K562 (cell line): Measurements from ENCODE around the gene TAMALIN.

Experiments used
- CREM ChIP-seq: IDR thresholded peaks from 2 replicates; pipeline ENCODE4 v1.6.1; 2014; ENCODE audit warnings: antibody characterized with exemption, low read depth
- CTCF ChIP-seq, 3 experiments: IDR thresholded peaks in 2 of 3; conservative IDR thresholded peaks in 1 of 3; 2 replicates each; pipeline ENCODE4 v1.5.1; 2011 to 2012; ENCODE audit warnings: low read length in 3 of 3, mild to moderate bottlenecking in 3 of 3, control low read depth in 2 of 3, improper control_type of control experiment in 1 of 3, inconsistent platforms in 1 of 3, low read depth in 1 of 3, mixed read lengths in 1 of 3, moderate library complexity in 1 of 3; ENCODE audit not compliant: insufficient read depth in 2 of 3
- ESRRA ChIP-seq: fragments of 450-650 bp; IDR thresholded peaks from 2 replicates; pipeline ENCODE4 v1.6.1; 2014; ENCODE audit warnings: low read depth, mild to moderate bottlenecking, moderate library complexity, borderline replicate concordance
- FOXP1 ChIP-seq: sonication (generic); formaldehyde crosslinking; IDR thresholded peaks from 2 replicates; pipeline ENCODE4 v1.8.0; 2022; ENCODE audit warnings: mild to moderate bottlenecking, missing genetic modification reagents
- MTA1 ChIP-seq: fragments of 450-650 bp; IDR thresholded peaks from 2 replicates; pipeline ENCODE4 v1.6.1; 2017; ENCODE audit warnings: borderline replicate concordance
- MXD1 ChIP-seq: fragments of 250-450 bp; sonication (Bioruptor Pico); IDR thresholded peaks from 2 replicates; pipeline ENCODE4 v1.8.0; 2021; ENCODE audit warnings: borderline replicate concordance, mild to moderate bottlenecking, moderate library complexity; ENCODE audit not compliant: poor library complexity, severe bottlenecking
- RCOR1 ChIP-seq, 2 experiments: IDR thresholded peaks; 2 replicates each; pipeline ENCODE4 v1.6.1; 2012; ENCODE audit warnings: low read depth in 2 of 2, low read length in 2 of 2, borderline replicate concordance in 1 of 2, improper control_type of control experiment in 1 of 2
- SAP30 ChIP-seq: fragments of 200-600 bp; sonication (generic); IDR thresholded peaks from 2 replicates; pipeline ENCODE4 v1.6.1; 2012; ENCODE audit warnings: borderline replicate concordance, low read depth, mild to moderate bottlenecking, moderate library complexity, low read length, control low read depth, inconsistent platforms; ENCODE audit not compliant: insufficient read depth, poor library complexity, severe bottlenecking
- TCF7L2 ChIP-seq: fragments of 150-350 bp; IDR thresholded peaks from 2 replicates; pipeline ENCODE4 v1.6.1; 2016; ENCODE audit warnings: low read depth, mild to moderate bottlenecking, low read length, moderate library complexity
- ZNF3 ChIP-seq: fragments of 250-450 bp; sonication (Bioruptor Pico); IDR thresholded peaks from 2 replicates; pipeline ENCODE4 v1.5.0; 2021; ENCODE audit warnings: mild to moderate bottlenecking, moderate library complexity
- ZNF592 ChIP-seq: fragments of 450-650 bp; IDR thresholded peaks from 2 replicates; pipeline ENCODE4 v1.6.1; 2017; ENCODE audit warnings: antibody characterized with exemption, mild to moderate bottlenecking

- TF ChIP-seq ESRRA (no peak), RCOR1 (IDR thresholded peaks at IDR 0.05; ENCODE audit: borderline replicate concordance in 1 of 2, low read depth in 2 of 2, low read length in 2 of 2) (no peak), CTCF (IDR thresholded peaks at IDR 0.05 in 2 of 3, conservative IDR thresholded peaks at IDR 0.05 in 1 of 3; ENCODE audit: insufficient read depth in 2 of 3, low read depth in 1 of 3, low read length in 3 of 3) (no peak), MXD1 (CRISPR knock-in tag) (no peak), ZNF592 (no peak), SAP30 (no peak), MTA1 (no peak), CREM (no peak), FOXP1 (CRISPR knock-in tag) (no peak), ZNF3 (CRISPR knock-in tag) (no peak), TCF7L2 (no peak)
Measured at GRCh38 chr12:51971679-51972421, 34.9 kb upstream of the TAMALIN start.
